GM23338 (cell line): ENCODE results near the gene PEX16. TPM values are rescaled to one million over a fixed set of nuclear protein-coding genes. Genes with fewer than 3 reads are reported as not detected.
A peak's percentile ranks its signal among the peaks of the same experiment; 100 is the strongest.

Experiments used
- ATAC-seq: fragments of 200-7000 bp; cut with Tn5 transposase; 3 replicates; pipeline ENCODE4 v1.9.1; 2020
- DNase-seq: peaks from one replicate; pipeline ENCODE4 v3.0.0-alpha.2; 2015; ENCODE audit warnings: low spot score
- H2AFZ ChIP-seq: fragments of 200-600 bp; sonication (generic); 2 replicates; pipeline ENCODE4 v1.8.0; 2016; ENCODE audit warnings: antibody characterized with exemption, mild to moderate bottlenecking, moderate library complexity
- H3F3A ChIP-seq: fragments of 200-600 bp; sonication (generic); replicated peaks from 2 replicates; pipeline ENCODE4 v1.8.0; 2017; ENCODE audit warnings: antibody characterized with exemption, mixed run types, low read depth
- H3K27ac ChIP-seq: fragments of 200-600 bp; sonication (generic); 2 replicates; pipeline ENCODE4 v1.6.1; 2016; ENCODE audit warnings: low read depth
- H3K27me3 ChIP-seq: fragments of 200-600 bp; sonication (generic); 2 replicates; pipeline ENCODE4 v1.8.0; 2016; ENCODE audit warnings: mild to moderate bottlenecking, mixed run types, moderate library complexity; ENCODE audit not compliant: insufficient read depth
- H3K36me3 ChIP-seq: fragments of 200-600 bp; sonication (generic); 2 replicates; pipeline ENCODE4 v1.8.0; 2016; ENCODE audit warnings: mild to moderate bottlenecking; ENCODE audit not compliant: insufficient read depth
- H3K4me1 ChIP-seq: fragments of 200-600 bp; sonication (generic); 2 replicates; pipeline ENCODE4 v1.8.0; 2016; ENCODE audit warnings: mild to moderate bottlenecking, moderate library complexity; ENCODE audit not compliant: insufficient read depth
- H3K4me2 ChIP-seq: fragments of 200-600 bp; sonication (generic); 2 replicates; pipeline ENCODE4 v1.7.1; 2017; ENCODE audit warnings: mixed run types
- H3K4me3 ChIP-seq: fragments of 200-600 bp; sonication (generic); 2 replicates; pipeline ENCODE4 v1.6.1; 2016; ENCODE audit warnings: mixed run types
- H3K79me2 ChIP-seq: fragments of 200-600 bp; sonication (generic); replicated peaks from 2 replicates; pipeline ENCODE4 v1.8.0; 2017; ENCODE audit warnings: mild to moderate bottlenecking; ENCODE audit not compliant: insufficient read depth
- H3K9me2 ChIP-seq: fragments of 200-600 bp; sonication (generic); 2 replicates; pipeline ENCODE4 v1.8.0; 2017; ENCODE audit not compliant: insufficient read depth
- H4K20me1 ChIP-seq: fragments of 200-600 bp; sonication (generic); replicated peaks from 2 replicates; pipeline ENCODE4 v1.8.0; 2017; ENCODE audit warnings: mild to moderate bottlenecking; ENCODE audit not compliant: insufficient read depth
- H3K27ac Mint-ChIP-seq: 2 replicates; pipeline ENCODE4 v1.8.0; 2020; ENCODE audit warnings: inconsistent platforms, mild to moderate bottlenecking, moderate library complexity, mixed read lengths
- H3K27me3 Mint-ChIP-seq: 3 replicates; pipeline ENCODE4 v1.8.0; 2022; ENCODE audit warnings: low read depth, mild to moderate bottlenecking, moderate library complexity, mixed read lengths, inconsistent platforms; ENCODE audit not compliant: insufficient read depth, poor library complexity
- H3K36me3 Mint-ChIP-seq: 3 replicates; pipeline ENCODE4 v1.8.0; 2021; ENCODE audit warnings: low read depth, mild to moderate bottlenecking, inconsistent platforms, moderate library complexity, mixed read lengths
- H3K4me1 Mint-ChIP-seq: 3 replicates; pipeline ENCODE4 v1.8.0; 2020; ENCODE audit warnings: mild to moderate bottlenecking, inconsistent platforms, mixed read lengths
- H3K4me3 Mint-ChIP-seq: 3 replicates; pipeline ENCODE4 v1.8.0; 2021; ENCODE audit warnings: moderate library complexity, mild to moderate bottlenecking, inconsistent platforms, mixed read lengths
- H3K9me3 Mint-ChIP-seq: 3 replicates; pipeline ENCODE4 v1.8.0; 2020; ENCODE audit warnings: moderate library complexity, mild to moderate bottlenecking, inconsistent platforms, mixed read lengths
- CREB1 ChIP-seq: fragments of 250-450 bp; sonication (Bioruptor Pico); IDR thresholded peaks from 2 replicates; pipeline ENCODE4 v1.5.0; 2020; ENCODE audit warnings: low read depth, mild to moderate bottlenecking, moderate library complexity
- CTCF ChIP-seq, 2 experiments: fragments of 200-600 bp in 1 of 2; sonication (generic) in 1 of 2; conservative IDR thresholded peaks; 2 replicates each; pipeline versions ENCODE4 v1.5.1 to v1.6.1; 2016 to 2017; ENCODE audit warnings: antibody characterized with exemption in 2 of 2, low read depth in 2 of 2, mild to moderate bottlenecking in 2 of 2, moderate library complexity in 1 of 2
- ETS1 ChIP-seq: IDR thresholded peaks from 2 replicates; pipeline ENCODE4 v1.6.1; 2016; ENCODE audit warnings: antibody characterized with exemption
- EZH2 ChIP-seq: fragments of 200-600 bp; sonication (generic); IDR thresholded peaks from one replicate; pipeline ENCODE4 v1.8.0; 2017; ENCODE audit warnings: antibody characterized with exemption, mild to moderate bottlenecking, low read depth; ENCODE audit not compliant: unreplicated experiment
- EZH2phosphoT487 ChIP-seq: fragments of 200-600 bp; sonication (generic); IDR thresholded peaks from one replicate; pipeline ENCODE4 v1.8.1; 2018; ENCODE audit warnings: antibody characterized with exemption; ENCODE audit not compliant: unreplicated experiment
- JUNB ChIP-seq: IDR thresholded peaks from one replicate; pipeline ENCODE4 v1.6.1; 2016; ENCODE audit warnings: antibody characterized with exemption; ENCODE audit not compliant: unreplicated experiment
- NANOG ChIP-seq: IDR thresholded peaks from 2 replicates; pipeline ENCODE4 v1.6.1; 2016; ENCODE audit warnings: antibody characterized with exemption, borderline replicate concordance
- POLR2AphosphoS5 ChIP-seq: IDR thresholded peaks from 2 replicates; pipeline ENCODE4 v1.6.1; 2016; ENCODE audit warnings: antibody characterized with exemption, low read depth
- REST ChIP-seq: IDR thresholded peaks from one replicate; pipeline ENCODE4 v1.6.1; 2018; ENCODE audit warnings: antibody characterized with exemption; ENCODE audit not compliant: unreplicated experiment
- STAT1 ChIP-seq: IDR thresholded peaks from one replicate; pipeline ENCODE4 v1.6.1; 2016; ENCODE audit warnings: antibody characterized with exemption; ENCODE audit not compliant: unreplicated experiment
- ZNF114 ChIP-seq: fragments of 250-450 bp; sonication (Bioruptor Pico); IDR thresholded peaks from 2 replicates; pipeline ENCODE4 v1.5.0; 2020; ENCODE audit warnings: mild to moderate bottlenecking, moderate library complexity
- ZNF462 ChIP-seq: fragments of 250-450 bp; sonication (Bioruptor Pico); IDR thresholded peaks from 2 replicates; pipeline ENCODE4 v1.5.0; 2020; ENCODE audit warnings: mild to moderate bottlenecking, moderate library complexity
- polyA plus RNA-seq: library from polyadenylated mRNA; unstranded; fragments of >200 nt; fragmentation: Nextera tagmentation; extraction: Ambion mirVana; gene quantifications from 2 replicates; pipeline ENCODE4 v1.2.1, GENCODE V29; 2016
- total RNA-seq: library from RNA; depleted of rRNA; stranded (reverse); fragments of >200 nt; shearing (Covaris generic); gene quantifications from 2 replicates; pipeline ENCODE4 v1.2.3, GENCODE V29; 2014

The PEX16 gene
- total and polyA plus RNA-seq, 2 experiments from 2014 or later: 23.3 to 34.1 TPM

GRCh38 chr11:45945397-45945999, 27.8 kb upstream of the PEX16 start (continued):
- TF ChIP-seq STAT1 (no peak), CTCF (conservative IDR thresholded peaks at IDR 0.05; ENCODE audit: low read depth in 2 of 2) (no peak)

- H3K9me3 Mint-ChIP-seq: no peaks in the 10 kb centered on the region
- H4K20me1 ChIP-seq: no peaks in the 10 kb centered on the region
- TF ChIP-seq NANOG: no peak
- no peak for TF ChIP-seq ZNF114 (CRISPR knock-in tag)
- TF ChIP-seq JUNB: no peak
- no peak for TF ChIP-seq ETS1
- TF ChIP-seq EZH2: no peak
- TF ChIP-seq POLR2AphosphoS5: no peak
- TF ChIP-seq STAT1: no peak
- no peak for TF ChIP-seq ZNF462
- TF ChIP-seq REST: no peak
- no peak for TF ChIP-seq EZH2phosphoT487
- no peak for TF ChIP-seq CREB1
Measured at GRCh38 chr11:45942381-45942780, 24.7 kb upstream of the PEX16 start.

More at GRCh38 chr11:45942381-45942780, 24.7 kb upstream of the PEX16 start:
- no peak overlapping the region; the same call in 1 of the 2 replicates for H3K27ac Mint-ChIP-seq
- no peak overlapping the region for H3K4me3 Mint-ChIP-seq
- peaks cover 9% of the 10 kb centered on the region; the same call in 2 of the 3 replicates for H3K4me1 Mint-ChIP-seq
- H3K27ac ChIP-seq: peak overlapping the region; percentile 30
- DNase-seq (no peak), ATAC-seq (no peak)
- no peaks in the 10 kb centered on the region for H3K27me3 ChIP-seq
- H3K4me3 ChIP-seq: no peak overlapping the region
- H3K9me2 ChIP-seq: no peaks in the 10 kb centered on the region
- H3K4me2 ChIP-seq: no peak overlapping the region
- H3K79me2 ChIP-seq: no peaks in the 10 kb centered on the region
- no peak overlapping the region for H2AFZ ChIP-seq
- H3K36me3 Mint-ChIP-seq: peaks cover 7% of the 10 kb centered on the region; the same call in 2 of the 3 replicates
- 0 out of 2 replicates have a peak, but pooled peaks cover 3% of the 10 kb centered on the region for H3F3A ChIP-seq
- no peaks in the 10 kb centered on the region for H3K4me1 ChIP-seq
- 0 out of 2 replicates have a peak, but pooled peaks cover 9% of the 10 kb centered on the region for H3K36me3 ChIP-seq
- H3K27me3 Mint-ChIP-seq: no peaks in the 10 kb centered on the region
